Stimulated activated CD4-positive, alpha-beta T cell treated with anti-CD3 and anti-CD28 coated beads, Interleukin-15, amount 100 ng/mL, for 48 hours (primary cell): ENCODE measurements around the gene ZNF804A.
"Not testable (repeated sequence)": the region's sequence is repeated elsewhere in the genome, so short reads cannot be mapped to it uniquely, and the experiment has no call there.

Experiments
- DNase-seq, 2 donors: peaks; one replicate each; pipeline ENCODE4 v3.0.0-alpha.2; 2020; ENCODE audit warnings: low read depth in 2 of 2

The ZNF804A gene

GRCh38 chr2:184727813-184728212, 129.5 kb downstream of the ZNF804A start:
- no peak for DNase-seq

- DNase-seq = no peak
These were observed 130.1 kb downstream of the ZNF804A start for GRCh38 chr2:184728411-184728810.

DNA sequence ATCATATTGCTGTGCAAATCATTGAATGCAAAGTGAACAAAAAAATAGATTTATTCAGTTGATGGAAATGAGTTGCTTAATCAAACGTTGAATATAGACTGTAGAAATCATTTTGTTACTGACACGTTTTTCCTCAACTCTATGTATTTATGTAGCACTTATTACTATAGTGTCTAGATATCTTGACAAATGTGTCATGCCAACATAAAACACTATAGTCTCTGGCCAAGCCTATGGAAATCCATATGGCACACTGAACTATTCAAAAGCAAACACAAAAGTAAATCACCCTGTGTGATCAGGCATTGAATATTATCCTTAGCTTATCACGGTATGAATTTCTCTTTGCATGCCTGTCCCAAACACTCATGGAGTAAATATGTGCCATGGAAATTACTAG, 131.3 kb downstream of the ZNF804A start:
- no peak for DNase-seq

DNA sequence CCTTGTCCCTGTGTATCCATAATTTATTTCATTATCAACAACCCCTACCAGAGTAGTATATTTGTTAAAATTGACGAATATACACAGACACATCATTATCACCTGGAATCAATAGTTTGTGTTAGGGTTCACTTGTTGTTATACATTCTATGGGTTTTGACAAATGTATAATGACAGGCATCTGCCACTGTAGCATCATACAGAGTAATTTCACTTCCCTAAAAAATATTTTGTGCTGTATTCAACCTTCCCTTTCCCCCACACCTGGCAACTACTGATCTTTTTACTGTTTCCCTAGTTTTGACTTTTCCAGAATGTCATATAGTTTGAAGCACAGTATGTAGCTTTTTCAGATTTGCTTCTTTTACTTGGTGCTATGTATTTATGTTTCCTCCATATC, 132.0 kb downstream of the ZNF804A start:
- DNase-seq = no peak

DNA sequence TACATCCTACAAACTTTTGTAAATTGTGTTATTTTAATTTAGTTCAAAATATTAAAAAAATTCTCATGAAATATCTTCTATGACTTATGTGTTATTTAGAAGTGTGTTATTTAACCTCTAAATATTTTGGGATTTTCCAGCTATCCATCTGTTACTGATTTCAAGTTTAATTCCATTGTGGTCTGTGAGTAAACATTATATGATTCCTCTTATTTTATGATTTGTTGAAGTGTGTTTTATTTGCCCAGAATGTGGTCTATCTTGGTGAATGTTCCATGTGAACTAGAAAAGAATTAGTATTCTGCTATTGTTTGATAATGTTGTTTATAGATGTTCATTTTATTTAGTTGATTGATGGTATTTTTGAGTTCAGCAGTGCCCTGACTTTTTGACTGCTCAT, 136.0 kb downstream of the ZNF804A start:
- DNase-seq = no peak

DNA sequence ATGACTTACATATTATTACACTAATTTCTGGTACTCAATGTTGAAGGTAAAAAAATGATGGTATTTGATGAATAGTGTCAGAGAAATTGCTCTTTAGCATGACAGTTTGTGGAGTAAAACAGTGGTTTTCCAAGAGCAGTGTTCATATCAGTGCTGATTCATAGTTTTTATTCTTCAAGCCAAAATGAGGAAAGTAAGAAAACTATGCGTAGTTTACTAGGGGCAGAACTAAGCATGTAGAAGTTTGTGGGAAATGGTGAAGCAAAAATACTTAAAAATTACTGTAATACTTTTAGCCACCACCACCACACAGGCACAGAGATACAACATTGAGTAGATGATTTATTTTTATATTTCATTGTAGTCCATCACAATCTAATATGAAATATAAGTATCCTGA, 137.3 kb downstream of the ZNF804A start:
- no peak for DNase-seq

GRCh38 chr2:184743096-184743495, 144.8 kb downstream of the ZNF804A start:
- DNase-seq = no peak

DNA sequence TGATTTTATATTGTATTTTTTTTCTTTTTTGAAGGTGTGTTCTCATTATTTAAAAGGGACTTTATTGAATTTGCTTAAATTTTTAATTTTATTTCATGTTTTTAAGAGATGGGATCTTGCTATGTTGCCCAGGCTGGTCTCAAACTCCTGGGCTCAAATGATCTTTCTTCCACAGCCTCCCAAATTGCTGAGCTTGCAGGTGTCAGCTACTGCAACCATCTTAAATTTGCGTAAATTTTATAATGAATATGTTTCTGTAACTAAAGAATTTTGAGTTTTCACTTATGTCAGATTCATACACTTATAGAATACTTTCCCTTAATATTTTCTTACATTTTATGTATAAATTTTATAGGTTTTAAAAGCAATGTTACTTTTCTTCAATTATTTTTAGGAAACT, 157.8 kb downstream of the ZNF804A start:
- DNase-seq = no peak

GRCh38 chr2:184756885-184757284, 158.6 kb downstream of the ZNF804A start:
- no peak for DNase-seq

DNA sequence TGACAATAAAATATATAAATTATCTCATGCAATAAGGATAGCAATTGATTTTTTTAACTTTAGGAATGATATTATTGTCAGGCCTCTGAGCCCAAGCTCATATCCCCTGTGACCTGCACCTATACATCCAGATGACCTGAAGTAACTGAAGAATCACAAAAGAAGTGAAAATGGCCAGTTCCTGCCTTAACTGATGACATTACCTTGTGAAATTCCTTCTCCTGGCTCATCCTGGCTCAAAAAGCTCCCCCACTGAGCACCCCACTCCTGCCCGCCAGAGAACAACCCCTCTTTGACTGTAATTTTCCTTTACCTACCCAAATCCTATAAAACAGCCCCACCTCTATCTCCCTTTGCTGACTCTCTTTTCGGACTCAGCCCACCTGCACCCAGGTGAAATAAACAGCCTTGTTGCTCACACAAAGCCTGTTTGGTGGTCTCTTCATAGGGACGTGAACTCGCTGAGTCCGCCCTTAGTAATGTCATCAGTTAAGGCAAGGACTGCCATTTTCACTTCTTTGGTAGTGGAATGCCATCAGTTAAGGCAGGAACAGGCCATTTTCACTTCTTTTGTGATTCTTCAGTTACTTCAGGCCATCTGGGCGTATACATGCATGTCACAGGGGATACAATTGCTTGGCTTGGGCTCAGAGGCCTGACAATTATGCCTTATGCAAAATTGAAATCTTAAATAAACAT, 161.4 kb downstream of the ZNF804A start:
- not testable (repeated sequence) for DNase-seq

DNA sequence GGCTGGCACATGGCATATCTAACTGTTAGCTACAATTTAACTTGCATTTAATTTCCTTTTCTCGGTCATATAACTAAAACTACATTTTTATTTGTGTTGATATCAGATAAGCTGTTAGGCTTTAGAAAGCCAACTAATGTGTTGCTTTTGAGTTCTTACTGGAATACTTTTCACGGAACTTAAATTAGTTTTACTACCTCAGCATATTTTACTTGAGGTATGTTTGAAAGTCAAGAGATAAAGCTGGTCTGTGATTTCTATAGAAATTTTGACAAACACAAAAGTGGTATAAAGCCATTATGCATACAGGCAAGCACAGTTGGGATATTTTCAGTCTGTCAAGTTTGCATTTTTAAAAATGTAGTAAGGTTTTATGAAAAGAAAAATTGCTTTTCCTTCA, 162.6 kb downstream of the ZNF804A start:
- no peak for DNase-seq

DNA sequence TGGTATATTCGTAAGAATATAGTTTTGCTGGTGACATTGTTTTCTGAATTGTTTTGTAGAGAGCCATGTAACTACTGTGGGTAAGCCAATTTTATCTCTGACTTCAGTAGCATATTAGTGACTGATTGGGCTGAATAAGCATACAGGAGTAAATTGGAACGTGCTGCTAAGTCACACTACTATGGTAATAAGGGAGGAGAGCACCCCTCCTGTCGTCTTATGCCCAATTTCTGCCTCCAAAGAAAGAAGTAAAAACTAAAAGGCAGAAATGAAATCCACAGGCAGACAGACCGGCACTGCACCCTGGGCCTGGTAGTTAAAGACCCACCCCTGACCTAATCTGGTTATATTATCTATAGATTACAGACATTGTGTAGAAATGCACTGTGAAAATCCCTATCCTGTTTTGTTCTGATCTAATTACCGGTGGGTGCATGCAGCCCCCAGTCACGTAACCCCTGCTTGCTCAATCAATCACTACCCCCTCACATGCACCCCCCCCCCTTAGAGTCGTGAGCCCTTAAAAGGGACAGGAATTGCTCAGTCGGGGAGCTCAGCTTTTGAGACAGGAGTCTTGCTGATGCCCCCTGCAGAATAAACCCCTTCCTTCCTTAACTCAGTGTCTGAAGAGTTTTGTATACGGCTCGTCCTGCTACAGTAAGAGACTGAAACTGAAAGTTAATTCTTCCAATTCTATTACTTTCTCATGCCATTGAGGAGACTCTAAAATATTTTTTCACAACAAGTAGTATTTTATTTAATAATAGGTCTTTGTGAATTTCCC, 167.0 kb downstream of the ZNF804A start:
- no peak for DNase-seq

- no peak for DNase-seq
These were observed 168.7 kb downstream of the ZNF804A start for GRCh38 chr2:184767059-184767458.

DNA sequence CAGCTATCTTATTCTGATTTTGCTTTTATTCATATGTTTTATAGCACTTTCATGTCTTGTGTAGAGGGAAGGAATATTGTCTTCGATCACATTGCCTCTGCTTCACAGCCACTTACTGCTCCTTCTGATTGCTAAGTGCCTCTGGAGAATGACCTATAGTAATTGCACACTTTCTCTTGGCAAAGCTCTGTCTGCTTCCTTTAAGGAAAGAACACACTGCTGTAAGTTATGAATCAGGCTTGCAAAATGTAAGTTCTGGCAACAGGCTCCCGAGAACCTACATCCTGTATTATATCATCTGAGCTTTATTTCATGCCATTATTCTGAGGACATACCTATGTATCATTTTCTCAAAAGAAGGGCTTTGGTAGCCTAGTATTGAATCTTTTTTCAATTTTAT, 170.7 kb downstream of the ZNF804A start:
- no peak for DNase-seq

- no peak for DNase-seq
These were observed 171.4 kb downstream of the ZNF804A start for GRCh38 chr2:184769686-184770085.

DNA sequence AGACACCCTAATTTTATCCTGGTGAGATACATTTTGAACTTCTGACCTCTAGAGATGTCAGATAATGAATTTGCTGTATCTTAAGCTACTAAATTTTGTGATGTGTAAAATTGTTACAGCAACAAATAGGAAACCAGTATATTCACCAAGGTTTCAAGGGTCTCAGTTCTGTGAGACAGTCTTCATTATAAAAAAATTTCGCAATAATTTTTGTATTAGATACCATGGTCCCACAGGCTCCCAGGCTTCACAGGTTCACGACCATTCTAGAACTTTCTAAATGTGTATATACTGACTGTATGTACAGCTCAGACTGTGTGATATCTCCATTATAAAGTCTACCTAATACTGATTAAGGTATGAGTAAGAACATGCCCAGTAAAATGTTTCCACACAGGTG, 181.4 kb downstream of the ZNF804A start:
- DNase-seq = no peak

GRCh38 chr2:184780384-184780783, 182.1 kb downstream of the ZNF804A start:
- DNase-seq = no peak

- no peak for DNase-seq
These were observed 182.6 kb downstream of the ZNF804A start for GRCh38 chr2:184780944-184781343.

DNA sequence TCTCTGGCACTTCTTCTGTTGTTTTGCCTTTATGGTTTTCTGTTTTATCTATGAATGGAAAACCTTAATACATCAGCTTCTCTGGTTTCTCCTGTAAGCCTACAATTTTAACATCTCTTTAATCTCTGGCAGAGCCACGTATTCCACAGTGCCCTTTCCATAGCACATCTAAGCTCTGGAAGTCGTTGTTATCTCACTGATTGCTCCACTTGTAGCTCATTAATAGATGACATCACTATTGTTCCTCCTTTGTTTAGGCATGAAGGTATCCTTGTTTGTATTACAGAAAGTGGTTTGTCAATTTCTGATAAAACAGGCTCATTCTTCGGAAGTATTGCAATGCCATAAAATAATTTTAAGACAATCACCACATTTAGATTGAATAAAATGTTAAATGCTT, 185.2 kb downstream of the ZNF804A start:
- no peak for DNase-seq

- DNase-seq = no peak
These were observed 194.8 kb downstream of the ZNF804A start for GRCh38 chr2:184793176-184793575.

GRCh38 chr2:184799379-184799778, 201.1 kb downstream of the ZNF804A start:
- no peak for DNase-seq

- DNase-seq = no peak
These were observed 216.1 kb downstream of the ZNF804A start for GRCh38 chr2:184814421-184814820.

GRCh38 chr2:184815824-184816223, 217.5 kb downstream of the ZNF804A start:
- DNase-seq = no peak
